ENCODE data around the gene PRRC2B.
"Not testable (repeated sequence)": the region's sequence is repeated elsewhere in the genome, so short reads cannot be mapped to it uniquely, and the experiment has no call there.

PRRC2B gene

GRCh38 chr9:131385296-131385695 lies 8.6 kb upstream of the PRRC2B start:
- no peak for DNase-seq (ENCODE audit: low read depth, low spot score)
- H3K27ac ChIP-seq, result no peak overlapping the region

DNA sequence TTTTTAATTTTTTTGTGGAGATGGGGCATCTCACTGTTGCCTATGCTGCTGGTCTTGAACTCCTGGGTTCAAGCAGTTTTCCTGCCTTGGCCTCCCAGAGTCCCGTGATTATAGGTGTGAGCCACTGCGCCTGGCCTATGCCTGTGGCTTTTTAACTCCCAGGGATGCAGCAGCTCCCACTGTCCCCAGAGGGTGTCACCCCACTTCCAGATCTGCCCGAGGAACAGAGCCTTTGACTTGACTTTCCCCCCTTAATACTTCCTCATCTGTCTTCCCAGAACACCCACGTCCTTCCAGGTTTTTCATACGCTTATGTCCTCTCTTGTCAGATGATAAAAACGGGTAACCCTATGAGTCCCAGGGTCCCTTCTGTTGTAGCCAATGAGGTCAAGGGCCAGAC lies 7.6 kb upstream of the PRRC2B start:
- no peak overlapping the region for H3K27ac ChIP-seq
- DNase-seq (ENCODE audit: low read depth, low spot score), result no peak

DNA sequence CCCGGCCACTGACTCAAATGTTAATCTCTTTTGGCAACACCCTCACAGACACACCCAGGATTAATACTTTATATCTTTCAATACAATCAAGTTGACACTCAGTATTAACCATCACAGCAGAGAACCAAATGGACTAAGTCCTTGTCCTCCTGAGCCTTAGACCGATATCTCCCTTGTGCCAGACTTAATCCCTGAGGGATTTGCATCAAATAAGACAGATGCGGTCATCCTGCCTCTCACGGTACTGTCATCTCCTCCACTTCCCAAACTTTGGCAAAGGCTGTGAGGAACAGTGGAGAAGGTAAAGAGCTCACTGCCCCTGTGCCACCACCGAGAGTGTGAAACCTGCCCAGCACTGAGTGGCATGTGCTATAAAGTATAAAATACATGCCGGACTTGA lies 6.5 kb upstream of the PRRC2B start:
- no peak for DNase-seq (ENCODE audit: low read depth, low spot score)
- H3K27ac ChIP-seq, result no peak overlapping the region

DNA sequence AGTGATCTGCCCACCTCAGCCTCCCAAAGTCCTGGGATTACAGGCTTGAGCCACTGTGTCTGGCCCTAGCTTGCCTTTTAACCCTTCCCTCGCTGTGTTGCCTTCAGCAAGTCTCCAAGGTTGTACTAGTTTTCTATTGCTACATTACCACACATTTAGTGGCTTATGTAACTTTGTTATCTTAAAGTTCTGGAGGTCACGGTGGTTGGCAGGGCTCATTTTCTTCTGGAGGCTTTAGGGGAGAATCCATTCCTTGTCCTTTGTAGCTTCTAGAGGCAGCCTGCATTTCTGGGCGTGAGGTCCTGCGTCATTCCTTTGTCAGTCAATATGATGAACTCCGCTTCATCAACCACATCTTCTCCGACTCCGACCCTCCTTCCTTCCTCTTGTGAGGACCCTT lies 2.9 kb upstream of the PRRC2B start:
- no peak overlapping the region for H3K27ac ChIP-seq
- no peak for DNase-seq (ENCODE audit: low read depth, low spot score)

DNA sequence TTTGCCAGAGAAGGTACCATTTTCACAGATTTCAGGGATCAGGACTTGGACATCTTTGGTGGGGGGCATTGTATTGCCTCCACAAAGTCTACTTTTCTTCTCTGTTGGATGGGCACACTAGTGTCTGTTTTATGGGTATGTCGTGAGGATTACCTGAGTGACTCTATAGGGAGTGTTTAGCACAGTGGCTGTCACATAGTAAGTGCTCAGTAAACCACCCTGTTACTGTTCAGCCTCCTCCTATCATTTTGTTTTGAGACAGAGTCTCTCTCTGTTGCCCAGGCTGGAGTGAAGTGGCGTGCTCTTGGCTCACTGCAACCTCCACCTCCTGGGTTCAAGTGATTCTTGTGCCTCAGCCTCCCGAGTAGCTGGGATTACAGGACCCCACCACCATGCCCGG lies 2.4 kb upstream of the PRRC2B start:
- no peak for DNase-seq (ENCODE audit: low read depth, low spot score)
- no peak overlapping the region for H3K27ac ChIP-seq

GRCh38 chr9:131394464-131395156 lies 724 bp downstream of the PRRC2B start:
- DNase-seq (ENCODE audit: low read depth, low spot score), result no peak
- peak overlapping the region; percentile 96 for H3K27ac ChIP-seq

DNA sequence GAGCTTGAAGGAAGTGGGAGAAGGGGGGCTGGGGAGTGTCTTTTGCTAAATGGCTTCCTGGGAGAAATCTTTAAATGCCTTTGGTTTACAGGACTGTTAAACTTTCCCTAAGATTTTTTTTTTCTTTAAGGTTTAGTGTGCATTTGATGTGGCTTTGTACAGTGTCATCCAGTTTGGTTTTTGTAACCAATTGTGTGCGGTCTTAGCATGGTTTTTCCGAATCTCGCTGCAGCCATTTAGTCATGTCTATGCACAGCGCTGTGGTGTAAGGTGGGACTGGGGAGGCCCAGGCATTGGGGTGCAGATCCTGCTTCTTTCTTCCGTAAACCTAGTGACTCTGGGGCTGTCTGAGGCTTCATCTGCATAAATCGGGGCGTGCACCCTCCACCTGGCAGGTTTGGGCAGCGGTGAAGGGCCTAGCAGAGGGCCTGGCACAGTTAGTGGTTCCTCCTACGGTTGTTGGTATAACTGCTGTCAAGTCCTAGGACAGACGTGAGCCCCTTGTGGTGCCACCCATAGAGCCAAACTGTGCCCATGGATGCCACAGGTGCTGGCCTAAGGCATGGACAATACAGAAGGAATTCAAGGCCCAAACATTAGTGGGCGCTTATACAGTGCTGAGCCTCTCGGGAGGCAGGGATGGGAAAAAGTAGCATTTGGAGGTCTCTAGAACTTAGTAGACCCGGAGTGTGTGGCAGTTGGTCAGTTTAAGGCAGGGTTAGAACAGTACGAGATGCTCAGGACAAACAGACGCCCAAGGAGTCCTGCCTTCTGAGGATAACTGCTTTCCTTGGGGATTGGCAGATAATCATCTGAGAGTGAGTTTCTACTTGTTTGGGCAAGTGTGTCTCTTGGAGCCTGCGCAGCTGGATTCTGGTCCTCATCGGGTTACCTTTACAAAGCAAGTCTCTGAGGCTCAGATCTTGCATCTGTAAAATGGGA lies 1.5 kb downstream of the PRRC2B start:
- H3K27ac ChIP-seq, result peak overlapping the region; percentile 96
- DNase-seq (ENCODE audit: low read depth, low spot score), result no peak

DNA sequence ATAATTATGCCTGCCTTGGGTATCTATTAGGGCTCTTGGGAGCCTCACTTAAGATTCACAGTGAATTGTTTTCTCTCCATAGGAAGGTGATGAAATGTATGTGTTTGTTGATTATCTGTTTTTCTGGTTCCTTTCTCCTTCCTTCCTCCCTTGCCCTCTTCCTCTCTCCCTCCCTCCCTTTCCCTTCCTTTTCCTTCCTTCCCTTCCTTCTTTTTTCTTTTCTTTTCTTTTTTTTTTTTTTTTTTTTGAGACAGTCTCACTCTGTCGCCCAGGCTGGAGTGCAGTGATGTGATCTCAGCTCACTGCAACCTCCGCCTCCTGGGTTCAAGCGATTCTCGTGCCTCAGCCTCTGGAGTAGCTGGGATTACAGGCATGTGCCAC lies 2.2 kb downstream of the PRRC2B start:
- H3K27ac ChIP-seq, result peak overlapping the region; percentile 96
- not testable (repeated sequence) for DNase-seq (ENCODE audit: low read depth, low spot score)

GRCh38 chr9:131396626-131397025 lies 2.7 kb downstream of the PRRC2B start:
- no peak for DNase-seq (ENCODE audit: low read depth, low spot score)
- H3K27ac ChIP-seq, result peak overlapping the region; percentile 96

DNA sequence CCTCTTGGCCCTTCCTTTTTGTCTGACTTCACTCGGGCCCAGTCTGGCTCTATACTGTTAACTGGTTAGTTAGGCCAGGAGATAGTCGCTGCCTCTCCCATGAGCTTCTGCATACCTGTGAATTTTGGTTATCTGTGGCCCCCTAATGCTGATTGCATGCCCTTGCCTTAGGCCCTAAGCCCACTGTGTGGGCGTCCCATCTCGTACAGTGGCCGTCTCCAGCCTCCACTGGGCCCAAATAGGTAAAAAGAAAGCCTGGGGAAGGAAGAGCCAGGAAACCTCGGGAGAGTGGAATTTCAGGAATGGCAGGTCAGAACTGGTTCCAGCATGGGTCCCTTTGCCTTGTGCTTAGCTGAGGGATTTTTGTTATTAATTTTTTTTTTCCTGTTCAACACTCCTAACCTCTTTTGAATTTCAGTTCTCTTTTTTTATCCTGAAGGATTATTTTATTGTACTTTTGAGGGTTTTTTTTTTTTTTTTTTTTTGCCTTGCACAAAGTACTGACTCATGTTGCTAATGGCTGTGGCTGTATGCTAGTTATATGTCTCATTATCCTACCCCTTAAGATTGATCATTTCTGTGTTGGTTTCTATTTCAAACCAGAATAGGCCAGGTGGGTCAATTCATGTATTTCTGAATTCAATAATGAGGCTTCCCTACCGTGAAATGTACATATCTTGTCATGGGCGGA lies 3.4 kb downstream of the PRRC2B start:
- no peak for DNase-seq (ENCODE audit: low read depth, low spot score)

GRCh38 chr9:131398204-131398603 lies 4.3 kb downstream of the PRRC2B start:
- no peak for DNase-seq (ENCODE audit: low read depth, low spot score)
- H3K27ac ChIP-seq, result peak overlapping the region; percentile 96

More for the DNA sequence above, 3.4 kb downstream of the PRRC2B start:
- peak overlapping the region; percentile 96 for H3K27ac ChIP-seq

DNA sequence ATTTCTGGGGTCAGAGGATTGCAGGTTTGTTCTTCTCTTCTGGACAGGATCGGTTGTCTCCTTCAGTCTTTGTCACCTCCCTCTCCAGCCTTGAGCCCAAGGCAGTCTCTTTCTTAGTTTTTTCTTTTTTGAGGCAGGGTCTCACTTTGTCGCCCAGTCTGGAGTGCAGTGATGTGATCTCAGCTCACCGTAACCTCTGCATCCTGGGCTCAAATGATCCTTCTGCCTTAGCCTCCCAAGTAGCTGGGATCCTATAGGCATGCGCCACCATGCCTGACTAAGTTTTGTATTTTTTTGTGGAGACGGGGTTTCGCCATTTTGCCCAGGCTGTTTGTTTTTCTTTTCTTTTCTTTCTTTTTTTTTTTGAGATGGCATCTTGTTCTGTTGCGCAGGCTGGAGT lies 6.1 kb downstream of the PRRC2B start:
- H3K27ac ChIP-seq, result peak overlapping the region; percentile 96
- DNase-seq (ENCODE audit: low read depth, low spot score), result no peak

DNA sequence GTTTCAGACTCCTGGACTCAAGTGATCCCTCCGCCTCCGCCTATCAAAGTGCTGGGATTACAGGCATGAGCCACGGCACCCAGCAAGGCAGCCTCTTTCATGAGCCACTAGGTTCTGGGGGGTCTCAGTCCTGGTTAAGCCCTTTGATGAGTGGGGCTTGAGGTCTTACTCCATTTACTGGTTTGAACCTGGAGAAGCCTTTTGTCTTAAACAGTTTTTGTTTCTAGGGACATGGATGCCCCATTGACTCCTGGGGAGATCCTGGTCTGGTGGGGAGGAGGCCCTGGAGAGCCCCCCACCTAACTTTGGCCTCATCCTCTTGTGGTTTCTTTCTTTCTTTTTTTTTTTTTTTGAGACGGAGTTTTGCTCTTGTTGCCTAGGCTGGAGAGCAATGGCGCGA lies 6.7 kb downstream of the PRRC2B start:
- no peak overlapping the region for H3K27ac ChIP-seq

GRCh38 chr9:131402073-131402472 lies 8.2 kb downstream of the PRRC2B start:
- H3K27ac ChIP-seq, result peak overlapping the region; percentile 62
- DNase-seq (ENCODE audit: low read depth, low spot score), result no peak

More for the DNA sequence above, 6.7 kb downstream of the PRRC2B start:
- no peak for DNase-seq (ENCODE audit: low read depth, low spot score)

DNA sequence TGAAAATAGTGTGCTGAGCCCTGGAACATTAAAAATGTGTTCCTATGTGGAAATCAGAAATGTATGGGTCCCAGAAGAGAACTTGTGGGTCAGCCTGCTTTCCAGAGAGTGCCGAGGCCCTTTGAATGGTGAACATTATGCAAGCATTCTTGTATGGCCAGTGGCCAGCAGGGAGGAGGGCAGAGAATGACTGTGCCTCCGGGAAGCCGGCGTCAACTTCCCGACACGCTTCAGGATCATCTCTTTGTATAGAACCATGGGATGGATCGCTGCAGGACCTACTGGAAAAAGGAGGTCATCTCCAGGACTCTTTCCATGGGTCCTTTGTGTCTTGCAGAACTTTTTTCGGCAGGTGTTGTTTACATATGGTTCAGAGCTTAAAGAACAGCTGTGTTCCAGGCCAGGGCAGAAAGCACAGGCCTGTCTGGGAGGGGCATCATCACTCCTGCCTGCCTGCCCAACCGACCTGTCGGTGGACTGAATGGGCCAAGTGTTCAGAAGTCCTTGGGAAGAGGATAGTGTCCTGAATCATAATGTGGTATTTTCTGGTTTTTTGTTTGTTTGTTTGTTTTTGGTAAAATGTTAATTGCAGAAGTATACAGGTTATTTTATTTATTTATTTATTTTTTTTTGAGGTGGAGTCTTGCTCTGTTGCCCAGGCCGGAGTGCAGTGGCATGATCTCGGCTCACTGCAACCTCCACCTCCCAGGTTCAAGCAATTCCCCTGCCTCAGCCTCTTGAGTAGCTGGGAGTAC lies 9.0 kb downstream of the PRRC2B start:
- peak overlapping the region; percentile 62 for H3K27ac ChIP-seq
- DNase-seq (ENCODE audit: low read depth, low spot score), result no peak

DNA sequence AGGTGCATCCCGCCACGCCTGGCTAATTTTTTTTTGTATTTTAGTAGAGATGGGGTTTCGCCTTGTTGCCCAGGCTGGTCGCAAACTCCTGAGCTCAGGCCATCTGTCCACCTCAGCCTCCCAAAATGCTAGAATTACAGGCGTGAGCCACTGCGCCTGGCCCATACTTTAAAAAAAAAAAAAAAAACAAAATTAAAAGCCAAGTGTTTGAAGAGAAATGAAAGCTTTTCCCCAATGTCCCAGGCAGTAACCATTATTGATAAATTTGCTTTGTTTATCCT lies 9.5 kb downstream of the PRRC2B start:
- DNase-seq (ENCODE audit: low read depth, low spot score), result no peak
- H3K27ac ChIP-seq, result no peak overlapping the region

- DNase-seq (ENCODE audit: low read depth, low spot score), result no peak
- no peak overlapping the region for H3K27ac ChIP-seq
Observed at GRCh38 chr9:131404581-131404980, 10.7 kb downstream of the PRRC2B start.

DNA sequence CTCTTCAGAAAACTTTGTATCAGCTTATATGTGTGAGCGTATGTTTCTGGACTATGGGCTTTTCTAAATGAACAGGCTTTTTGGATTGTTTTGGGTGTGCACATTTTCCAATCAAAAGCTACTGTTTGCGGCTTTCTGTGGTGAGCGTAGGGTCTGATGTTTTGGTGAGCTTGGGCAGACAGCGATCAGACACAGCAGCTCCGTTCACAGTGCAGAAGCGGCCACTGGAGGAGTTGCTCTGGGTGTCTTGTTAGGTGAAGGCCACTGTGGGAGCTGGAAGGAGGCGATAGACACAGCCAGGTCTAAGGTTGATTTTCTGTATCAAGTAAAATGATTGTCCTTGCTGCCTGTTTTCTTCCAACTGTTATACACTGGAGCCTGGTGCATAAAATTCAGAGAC lies 11.1 kb downstream of the PRRC2B start:
- no peak overlapping the region for H3K27ac ChIP-seq

GRCh38 chr9:131405428-131405827 lies 11.5 kb downstream of the PRRC2B start:
- DNase-seq (ENCODE audit: low read depth, low spot score), result no peak
- H3K27ac ChIP-seq, result peak overlapping the region; percentile 12

More for the DNA sequence above, 11.1 kb downstream of the PRRC2B start:
- no peak for DNase-seq (ENCODE audit: low read depth, low spot score)

GRCh38 chr9:131405858-131406537 lies 12.1 kb downstream of the PRRC2B start:
- DNase-seq (ENCODE audit: low read depth, low spot score), result no peak
- peak overlapping the region; percentile 12 for H3K27ac ChIP-seq

Measured in epithelial cell of prostate (primary cell).